A673 (cell line): ENCODE measurements around the gene IFT122. TPM values are rescaled to one million over a fixed set of nuclear protein-coding genes. Genes with fewer than 3 reads are reported as not detected.
A peak's percentile ranks its signal among the peaks of the same experiment; 100 is the strongest.
"Not testable (repeated sequence)": the region's sequence is repeated elsewhere in the genome, so short reads cannot be mapped to it uniquely, and the experiment has no call there.

ENCODE experiments used
- BruUV-seq: library from RNA; stranded (reverse); fragments of 400-500 nt; replicated peaks from 2 replicates; lab custom pipeline; 2021; lab: Mats Ljungman, UMichigan
- CTCF ChIA-PET: fragments of 300-600 bp; sonication (Branson Sonifier 250); formaldehyde crosslinking; loops from one replicate; lab custom pipeline; 2022; ENCODE audit warnings: antibody characterized with exemption; lab: Charles Lee
- POLR2A ChIA-PET: fragments of 300-600 bp; sonication (Branson Sonifier 250); formaldehyde crosslinking; loops from one replicate; lab custom pipeline; 2022; ENCODE audit warnings: antibody characterized with exemption; ENCODE audit not compliant: low non-redundant PET; lab: Charles Lee
- DNase-seq: peaks from one replicate; pipeline ENCODE4 v3.0.0-alpha.2; 2015; ENCODE audit warnings: low spot score
- H3K27ac ChIP-seq: fragments of 200-600 bp; sonication (generic); 2 replicates; pipeline ENCODE4 v1.5.1; 2016; ENCODE audit warnings: mixed run types, low read depth, mild to moderate bottlenecking, mixed read lengths, antibody characterized with exemption, low read length; ENCODE audit not compliant: poor library complexity, severe bottlenecking
- H3K27me3 ChIP-seq: fragments of 200-600 bp; sonication (generic); replicated peaks from 2 replicates; pipeline ENCODE4 v1.6.1; 2017; ENCODE audit warnings: mixed run types, low read depth, mild to moderate bottlenecking, mixed read lengths, antibody characterized with exemption, low read length; ENCODE audit not compliant: insufficient read depth, poor library complexity
- H3K36me3 ChIP-seq: fragments of 200-600 bp; sonication (generic); 2 replicates; pipeline ENCODE4 v1.6.1; 2016; ENCODE audit warnings: mixed run types, mild to moderate bottlenecking, mixed read lengths, antibody characterized with exemption, low read length; ENCODE audit not compliant: insufficient read depth, poor library complexity, severe bottlenecking
- H3K4me1 ChIP-seq: fragments of 200-600 bp; sonication (generic); 2 replicates; pipeline ENCODE4 v1.6.1; 2017; ENCODE audit warnings: mixed run types, mild to moderate bottlenecking, mixed read lengths, antibody characterized with exemption, low read length; ENCODE audit not compliant: insufficient read depth, poor library complexity, severe bottlenecking
- H3K4me3 ChIP-seq: fragments of 200-600 bp; sonication (generic); 2 replicates; pipeline ENCODE4 v1.5.1; 2016; ENCODE audit warnings: low read depth, mixed run types, mild to moderate bottlenecking, mixed read lengths, low read length; ENCODE audit not compliant: poor library complexity, severe bottlenecking
- H3K9me3 ChIP-seq: fragments of 200-600 bp; sonication (generic); 2 replicates; pipeline ENCODE4 v1.6.1; 2016; ENCODE audit warnings: mixed run types, low read depth, mild to moderate bottlenecking, mixed read lengths, antibody characterized with exemption, low read length; ENCODE audit not compliant: poor library complexity, severe bottlenecking
- EZH2 ChIP-seq: fragments of 200-600 bp; sonication (generic); IDR thresholded peaks from 2 replicates; pipeline ENCODE4 v1.6.1; 2017; ENCODE audit warnings: borderline replicate concordance, low read depth, mild to moderate bottlenecking, mixed read lengths, antibody characterized with exemption, low read length; ENCODE audit not compliant: poor library complexity, severe bottlenecking
- intact Hi-C: fragments of 100-400 bp; cut with micrococcal nuclease; formaldehyde crosslinking; loops from one replicate; pipeline ENCODE4 v1.10.0; 2022; ENCODE audit not compliant: unreplicated experiment
- total RNA-seq: library from RNA; stranded (reverse); gene quantifications from 2 replicates; pipeline ENCODE4 v1.2.3, GENCODE V29; 2021
- TF ChIP-seq, protein P1 (sequence below): fragments of 300-800, 200-600 bp; sonication (generic); conservative IDR thresholded peaks from 2 replicates; pipeline ENCODE4 v1.5.1; 2017; ENCODE audit warnings: low read depth, mild to moderate bottlenecking, antibody characterized with exemption, low read length, moderate library complexity, mixed read lengths

The IFT122 gene
- total RNA-seq, 1 experiment from 2014 or later, result 48.2 TPM

DNA sequence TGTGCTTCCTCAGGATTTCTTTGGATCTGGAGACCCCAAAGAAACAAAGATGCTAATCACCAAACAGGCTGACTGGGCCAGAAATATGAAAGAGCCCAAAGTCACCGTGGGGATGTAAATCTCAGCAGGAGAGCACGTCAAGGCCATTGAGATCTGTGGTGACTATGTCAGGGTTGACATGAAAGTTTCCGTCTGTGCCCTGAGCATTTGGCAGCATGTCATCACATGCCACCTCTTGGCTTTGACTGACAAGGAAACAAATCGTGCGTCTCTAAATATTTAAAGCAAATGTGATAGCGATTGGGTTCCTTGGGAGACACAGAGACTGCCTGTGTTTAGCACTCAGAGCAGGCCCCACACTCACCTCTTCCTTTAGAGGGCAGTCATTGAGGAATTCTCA lies 46.8 kb upstream of the IFT122 start:
- Histone ChIP-seq H3K4me1 (no peaks in the 10 kb centered on the region), H3K36me3 (peaks cover 12% of the 10 kb centered on the region), H3K4me3 (no peak overlapping the region), H3K27me3 (no peaks in the 10 kb centered on the region), H3K9me3 (no peaks in the 10 kb centered on the region), H3K27ac (no peak overlapping the region)
- DNase-seq, result no peak
- TF ChIP-seq EZH2, result no peak
- TF ChIP-seq, protein P1, sequence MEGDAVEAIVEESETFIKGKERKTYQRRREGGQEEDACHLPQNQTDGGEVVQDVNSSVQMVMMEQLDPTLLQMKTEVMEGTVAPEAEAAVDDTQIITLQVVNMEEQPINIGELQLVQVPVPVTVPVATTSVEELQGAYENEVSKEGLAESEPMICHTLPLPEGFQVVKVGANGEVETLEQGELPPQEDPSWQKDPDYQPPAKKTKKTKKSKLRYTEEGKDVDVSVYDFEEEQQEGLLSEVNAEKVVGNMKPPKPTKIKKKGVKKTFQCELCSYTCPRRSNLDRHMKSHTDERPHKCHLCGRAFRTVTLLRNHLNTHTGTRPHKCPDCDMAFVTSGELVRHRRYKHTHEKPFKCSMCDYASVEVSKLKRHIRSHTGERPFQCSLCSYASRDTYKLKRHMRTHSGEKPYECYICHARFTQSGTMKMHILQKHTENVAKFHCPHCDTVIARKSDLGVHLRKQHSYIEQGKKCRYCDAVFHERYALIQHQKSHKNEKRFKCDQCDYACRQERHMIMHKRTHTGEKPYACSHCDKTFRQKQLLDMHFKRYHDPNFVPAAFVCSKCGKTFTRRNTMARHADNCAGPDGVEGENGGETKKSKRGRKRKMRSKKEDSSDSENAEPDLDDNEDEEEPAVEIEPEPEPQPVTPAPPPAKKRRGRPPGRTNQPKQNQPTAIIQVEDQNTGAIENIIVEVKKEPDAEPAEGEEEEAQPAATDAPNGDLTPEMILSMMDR, result no peak
- intact Hi-C loops, result no loop called here
- BruUV-seq, result no TSS peak
- ChIA-PET POLR2A (no interaction called here), CTCF (no interaction called here)

DNA sequence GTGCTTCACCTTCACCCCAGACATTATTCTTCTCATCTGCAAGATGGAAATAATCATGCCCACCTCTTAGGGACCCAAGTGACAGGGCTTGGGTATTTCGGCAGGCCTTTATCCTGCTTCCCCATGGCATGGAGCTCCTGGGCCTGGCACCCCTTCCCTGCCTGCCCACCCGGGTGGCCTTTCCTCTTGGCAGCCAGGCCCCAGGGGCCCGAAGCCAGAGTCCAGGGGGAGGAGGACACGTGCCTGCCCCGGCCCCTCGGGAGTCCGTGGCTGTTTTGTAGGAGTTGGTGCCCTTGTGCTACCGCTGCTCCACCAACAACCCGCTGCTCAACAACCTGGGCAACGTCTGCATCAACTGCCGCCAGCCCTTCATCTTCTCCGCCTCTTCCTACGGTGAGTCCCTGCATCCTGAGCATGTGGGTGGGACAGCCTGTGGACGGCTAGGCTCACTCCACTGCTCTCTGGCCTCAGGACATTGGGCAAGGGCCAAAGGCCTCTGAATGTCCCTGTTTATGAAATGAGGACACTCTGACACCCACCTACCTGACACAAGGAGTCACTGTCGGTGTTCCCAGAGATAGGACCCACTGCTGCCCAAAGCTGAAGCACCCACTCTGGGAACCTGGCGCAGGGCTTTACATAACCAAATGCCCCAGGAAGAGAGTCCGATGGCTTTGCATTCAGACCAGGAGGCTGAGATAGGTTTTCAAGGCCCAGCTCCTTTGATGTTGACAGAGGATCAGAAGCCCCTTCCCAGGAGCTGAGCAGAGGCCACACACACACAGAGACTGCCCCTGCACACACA lies 46.1 kb upstream of the IFT122 start:
- intact Hi-C loops, result not testable (repeated sequence)

DNA sequence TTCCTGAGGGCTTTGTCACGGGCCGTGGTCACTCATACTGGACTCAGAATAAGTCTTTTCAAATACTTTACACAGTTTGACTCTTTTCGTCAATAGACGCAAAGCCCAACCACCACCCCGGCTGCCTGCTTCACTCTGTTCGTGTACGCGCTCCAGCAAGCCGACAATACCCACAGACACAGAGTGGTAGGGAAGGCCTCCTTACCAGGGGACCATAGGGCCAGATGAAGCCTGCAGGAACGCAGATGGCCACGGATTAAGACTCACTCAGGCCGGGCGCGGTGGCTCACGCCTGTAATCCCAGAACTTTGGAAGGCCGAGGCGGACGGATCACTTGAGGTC lies 41.2 kb upstream of the IFT122 start:
- POLR2A ChIA-PET, result no interaction called here
- H3K27ac ChIP-seq, result peak overlapping the region; percentile 89
- H3K27me3 ChIP-seq, result no peaks in the 10 kb centered on the region
- intact Hi-C loops, result no loop called here
- no peak for TF ChIP-seq EZH2
- TF ChIP-seq, protein P1, result no peak
- no peaks in the 10 kb centered on the region for H3K4me1 ChIP-seq
- H3K9me3 ChIP-seq, result no peaks in the 10 kb centered on the region
- H3K36me3 ChIP-seq, result no peaks in the 10 kb centered on the region
- CTCF ChIA-PET, result interaction anchor here (0.8 kb wide), 1 partner anchor 15 kb away, joined by 5 read pairs; no protein-coding TSS in a partner anchor
- H3K4me3 ChIP-seq, result peak overlapping the region; percentile 68
- DNase-seq, result no peak
- BruUV-seq, result no TSS peak

More for the DNA sequence above, 46.1 kb upstream of the IFT122 start:
- H3K9me3 ChIP-seq, H3K4me3 ChIP-seq, BruUV-seq, H3K27ac ChIP-seq, CTCF ChIA-PET, H3K4me1 ChIP-seq, DNase-seq, POLR2A ChIA-PET, H3K27me3 ChIP-seq: not testable (repeated sequence)
- H3K36me3 ChIP-seq, result peaks cover 12% of the 10 kb centered on the region
